Measurements from ENCODE around the gene RPL27A.
A peak's percentile ranks its signal among the peaks of the same experiment; 100 is the strongest.

Gene RPL27A

DNA sequence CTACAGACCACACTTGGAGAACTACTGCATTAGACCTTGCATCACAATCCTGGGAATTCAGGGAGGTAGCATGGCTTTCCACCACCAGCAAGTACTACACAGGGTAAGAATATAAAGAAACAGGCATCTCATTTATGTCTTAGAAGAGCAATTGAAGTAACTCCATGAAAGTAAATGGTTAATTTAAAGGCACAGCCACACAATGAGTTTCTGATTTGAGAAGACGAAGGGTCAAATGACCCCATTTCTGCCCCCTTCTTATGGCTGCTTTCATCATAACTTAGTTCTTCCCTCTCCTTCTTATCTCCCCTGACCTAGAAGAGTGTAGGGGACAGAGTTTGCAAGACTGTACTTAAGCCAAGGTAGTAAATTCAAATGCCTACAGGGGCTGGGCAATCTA is 6.1 kb upstream of the RPL27A start:
- DNase-seq = no peak

DNA sequence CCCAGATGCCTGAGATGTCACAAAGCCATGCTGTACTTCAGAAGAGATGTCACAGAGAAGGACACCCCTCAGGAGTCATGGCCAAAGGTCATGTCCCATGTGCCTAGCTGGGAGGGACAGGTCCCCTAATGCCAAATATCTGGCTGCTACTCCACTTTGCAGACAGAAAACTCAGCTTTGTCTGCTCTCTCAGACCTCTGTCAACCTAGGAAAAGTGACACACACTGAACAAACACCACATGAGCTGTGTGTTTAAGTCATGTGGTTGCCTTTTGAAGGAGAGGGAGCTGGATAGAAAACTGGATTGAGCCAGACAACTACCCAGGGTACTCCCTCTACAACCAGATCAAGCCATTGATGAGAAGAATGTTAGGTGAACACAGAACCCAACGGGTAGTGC is 3.6 kb upstream of the RPL27A start:
- no peak for DNase-seq

DNA sequence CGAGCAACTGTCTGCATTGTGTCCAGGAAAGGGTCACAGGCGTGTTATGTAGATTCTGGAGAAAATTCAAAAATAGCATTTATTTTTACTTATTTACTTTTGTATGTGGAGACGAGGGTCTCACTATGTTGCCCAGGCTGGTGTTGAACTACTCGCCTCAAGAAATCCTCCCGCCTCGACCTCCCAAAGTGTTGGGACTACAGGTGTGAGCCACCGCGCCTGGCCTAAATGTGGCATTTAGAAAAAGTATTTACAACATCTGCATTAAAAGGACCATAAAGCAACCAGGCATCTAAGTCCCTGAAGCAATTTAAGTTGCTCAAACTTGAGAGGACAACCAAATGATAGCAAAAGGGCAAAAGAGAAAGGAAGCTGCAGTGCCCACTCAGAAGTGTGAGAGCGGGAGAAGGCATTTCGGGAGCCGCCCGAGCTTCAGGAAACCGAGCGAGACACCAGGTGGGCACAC is 722 bp upstream of the RPL27A start:
- peak; percentile 28 for DNase-seq

DNA sequence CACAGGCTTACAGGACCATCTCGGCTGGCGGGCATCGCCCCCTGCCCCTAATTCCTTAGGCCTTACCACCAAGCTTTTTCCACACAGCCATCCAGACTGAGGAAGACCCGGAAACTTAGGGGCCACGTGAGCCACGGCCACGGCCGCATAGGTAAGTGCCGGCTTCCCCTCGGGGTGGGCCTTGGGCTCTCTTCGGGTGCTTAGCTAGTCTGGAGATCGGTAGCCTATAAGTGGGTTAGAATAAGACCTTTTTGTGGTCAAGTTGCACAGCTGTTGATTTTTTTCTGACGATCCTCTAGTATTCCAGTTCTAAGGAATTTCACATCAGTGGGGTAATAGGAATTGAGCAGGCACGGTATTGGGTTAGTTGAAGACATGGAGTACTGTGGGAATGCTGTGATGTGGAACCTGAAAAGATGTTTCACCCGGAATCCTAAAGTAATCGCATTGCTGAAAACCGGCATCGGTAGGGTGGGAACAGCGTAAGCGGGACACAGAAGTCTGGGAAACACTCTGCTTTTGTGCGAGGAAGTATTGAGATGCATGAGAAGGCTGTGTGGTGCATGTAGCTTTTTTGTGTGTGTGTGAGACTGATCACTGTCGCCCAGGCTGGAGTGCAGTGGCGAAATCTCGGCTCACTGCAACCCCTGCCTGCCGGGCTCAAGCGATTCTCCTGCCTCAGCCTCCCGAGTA is 669 bp downstream of the RPL27A start:
- no peak for DNase-seq

DNA sequence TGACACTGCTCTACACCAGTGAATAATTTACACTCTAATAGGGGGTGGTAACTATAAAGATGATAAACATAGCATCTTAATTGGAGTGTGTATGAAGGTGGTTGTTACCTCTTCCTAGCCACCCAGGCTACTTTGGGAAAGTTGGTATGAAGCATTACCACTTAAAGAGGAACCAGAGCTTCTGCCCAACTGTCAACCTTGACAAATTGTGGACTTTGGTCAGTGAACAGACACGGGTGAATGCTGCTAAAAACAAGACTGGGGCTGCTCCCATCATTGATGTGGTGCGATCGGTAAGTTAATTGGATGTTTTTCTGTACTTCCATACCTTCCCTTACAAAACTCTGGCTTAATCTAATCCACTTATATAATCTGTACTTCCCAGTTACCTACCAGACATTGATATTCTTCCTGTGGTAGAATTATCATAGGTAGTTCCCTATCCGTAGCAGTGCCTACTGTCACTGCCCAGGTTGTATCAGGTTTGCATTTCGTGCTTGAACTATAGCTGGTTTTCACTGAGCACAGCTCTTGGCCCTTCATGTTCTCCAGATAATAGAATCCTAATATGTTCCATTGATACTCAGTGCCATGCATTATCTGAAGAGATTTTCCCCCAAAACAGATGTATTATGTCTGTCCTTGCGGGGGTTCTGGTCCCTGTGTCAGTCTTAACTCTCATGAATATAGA is 2.2 kb downstream of the RPL27A start:
- DNase-seq = no peak

DNA sequence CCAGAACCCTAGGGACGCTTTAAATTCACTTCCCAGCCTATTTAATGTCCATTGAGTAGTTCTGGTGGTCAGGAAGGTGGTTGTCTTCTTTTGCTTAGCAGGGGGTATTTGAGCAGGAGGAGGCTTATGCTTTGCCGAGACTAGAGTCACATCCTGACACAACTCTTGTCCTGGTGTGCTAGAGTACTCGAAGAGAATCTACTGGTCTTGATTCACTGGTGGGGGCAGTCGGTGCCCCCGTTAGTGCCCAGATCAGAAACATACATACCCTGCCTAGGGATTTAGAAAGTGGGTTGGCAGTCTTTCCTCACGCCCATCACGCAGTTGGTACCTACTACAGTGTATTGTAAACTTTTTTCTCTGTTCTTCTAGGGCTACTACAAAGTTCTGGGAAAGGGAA is 2.7 kb downstream of the RPL27A start:
- DNase-seq = no peak

DNA sequence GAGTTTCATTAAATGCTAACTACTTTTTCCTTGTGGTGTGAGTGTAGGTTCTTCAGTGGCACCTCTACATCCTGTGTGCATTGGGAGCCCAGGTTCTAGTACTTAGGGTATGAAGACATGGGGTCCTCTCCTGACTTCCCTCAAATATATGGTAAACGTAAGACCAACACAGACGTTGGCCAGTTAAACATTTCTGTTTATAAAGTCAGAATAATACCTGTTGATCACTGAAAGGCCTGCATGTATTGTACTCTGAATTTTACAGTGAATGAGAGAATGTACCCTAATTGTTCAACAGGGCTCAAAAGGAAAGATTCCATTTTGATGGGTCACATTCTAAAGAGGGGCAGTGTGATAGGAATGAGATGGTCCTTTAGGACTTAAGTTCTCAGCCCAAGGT is 3.2 kb downstream of the RPL27A start:
- DNase-seq = no peak

DNA sequence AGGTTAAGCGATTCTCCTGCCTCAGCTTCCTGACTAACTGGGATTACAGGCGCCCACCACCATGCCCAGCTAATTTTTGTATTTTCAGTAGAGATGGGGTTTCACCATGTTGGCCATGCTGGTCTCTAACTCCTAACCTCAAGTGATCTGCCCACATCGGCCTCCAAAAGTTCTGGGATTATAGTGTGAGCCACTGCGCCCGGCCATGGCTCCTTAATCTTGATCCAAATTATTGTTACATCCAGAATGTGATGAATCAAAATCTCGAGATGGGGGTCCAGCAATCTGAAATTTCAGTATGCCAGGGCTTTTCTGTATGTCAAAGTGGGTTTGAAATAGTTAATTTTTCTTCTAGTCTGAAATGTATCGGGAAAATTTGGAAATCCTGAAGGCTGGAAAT is 3.7 kb downstream of the RPL27A start:
- DNase-seq = no peak

DNA sequence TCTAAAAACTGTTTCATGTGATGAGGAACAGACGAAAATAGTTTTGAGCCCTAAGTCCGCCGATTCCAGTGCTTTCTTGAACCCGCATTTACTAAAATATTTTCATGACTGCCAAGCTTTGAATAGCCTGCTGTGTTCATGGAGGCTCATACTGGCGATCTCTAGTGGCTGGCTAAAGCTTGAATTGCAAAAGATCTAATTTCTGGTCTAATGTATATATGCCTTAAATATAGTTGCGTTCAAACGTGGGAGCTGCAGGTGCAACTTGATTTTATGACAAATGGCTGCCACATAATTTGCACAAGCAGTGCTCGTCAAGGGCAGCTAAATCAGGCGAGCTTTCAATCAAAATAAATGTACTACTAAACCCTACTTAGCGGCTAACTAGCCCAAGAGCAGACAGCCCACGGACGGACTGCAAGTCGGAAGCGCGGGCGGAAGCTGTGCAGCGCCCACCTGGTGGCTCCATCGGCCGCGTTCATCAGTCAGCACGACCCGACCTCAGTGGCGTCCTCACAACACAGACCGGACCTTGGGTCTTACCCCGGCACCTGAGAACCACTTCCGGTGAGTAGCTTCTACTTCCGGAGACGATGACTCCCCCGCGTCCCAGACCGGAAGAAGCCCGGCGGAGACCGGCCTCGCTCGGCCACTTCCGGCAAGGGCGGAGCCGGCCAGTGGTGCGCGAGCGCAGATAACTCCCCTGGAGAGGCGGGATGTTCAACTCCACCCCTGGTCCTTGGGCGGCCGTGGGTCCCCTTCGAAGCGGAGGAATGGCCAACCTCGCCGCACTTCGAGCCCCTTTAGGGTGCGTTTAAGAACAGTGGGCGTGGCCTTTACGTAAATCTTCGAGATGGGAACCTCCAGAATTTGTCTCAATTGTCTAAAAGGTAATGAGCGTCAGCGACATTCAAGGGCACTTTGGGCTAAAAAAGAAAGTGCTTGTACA is 6.1 kb downstream of the RPL27A start:
- DNase-seq = peak; percentile 96

DNA sequence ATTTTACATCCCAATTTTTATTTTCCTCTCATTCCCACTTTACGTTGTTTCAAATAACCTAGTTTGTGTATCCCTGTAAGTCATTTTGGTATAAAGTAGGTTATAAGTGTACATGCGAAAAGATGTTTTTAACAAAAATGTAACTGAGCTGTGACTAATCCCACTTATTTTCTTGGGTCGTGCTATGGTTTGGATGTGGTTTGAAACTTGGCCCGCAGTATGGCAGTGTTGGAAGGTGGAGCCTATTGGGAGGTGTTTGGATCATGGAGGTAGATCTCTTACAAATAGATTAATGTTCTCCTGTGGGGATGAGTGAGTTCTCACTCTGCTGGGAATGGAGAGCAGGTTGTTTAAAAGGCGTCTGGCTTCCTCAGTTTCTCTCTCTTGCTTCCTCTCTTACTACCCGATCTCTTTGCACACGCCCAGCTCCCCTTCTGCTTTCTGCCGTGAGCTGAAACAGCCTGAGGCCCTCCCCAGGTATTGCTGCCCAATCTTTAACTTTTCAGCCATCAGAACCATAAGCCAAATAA is 7.2 kb downstream of the RPL27A start:
- no peak for DNase-seq

DNA sequence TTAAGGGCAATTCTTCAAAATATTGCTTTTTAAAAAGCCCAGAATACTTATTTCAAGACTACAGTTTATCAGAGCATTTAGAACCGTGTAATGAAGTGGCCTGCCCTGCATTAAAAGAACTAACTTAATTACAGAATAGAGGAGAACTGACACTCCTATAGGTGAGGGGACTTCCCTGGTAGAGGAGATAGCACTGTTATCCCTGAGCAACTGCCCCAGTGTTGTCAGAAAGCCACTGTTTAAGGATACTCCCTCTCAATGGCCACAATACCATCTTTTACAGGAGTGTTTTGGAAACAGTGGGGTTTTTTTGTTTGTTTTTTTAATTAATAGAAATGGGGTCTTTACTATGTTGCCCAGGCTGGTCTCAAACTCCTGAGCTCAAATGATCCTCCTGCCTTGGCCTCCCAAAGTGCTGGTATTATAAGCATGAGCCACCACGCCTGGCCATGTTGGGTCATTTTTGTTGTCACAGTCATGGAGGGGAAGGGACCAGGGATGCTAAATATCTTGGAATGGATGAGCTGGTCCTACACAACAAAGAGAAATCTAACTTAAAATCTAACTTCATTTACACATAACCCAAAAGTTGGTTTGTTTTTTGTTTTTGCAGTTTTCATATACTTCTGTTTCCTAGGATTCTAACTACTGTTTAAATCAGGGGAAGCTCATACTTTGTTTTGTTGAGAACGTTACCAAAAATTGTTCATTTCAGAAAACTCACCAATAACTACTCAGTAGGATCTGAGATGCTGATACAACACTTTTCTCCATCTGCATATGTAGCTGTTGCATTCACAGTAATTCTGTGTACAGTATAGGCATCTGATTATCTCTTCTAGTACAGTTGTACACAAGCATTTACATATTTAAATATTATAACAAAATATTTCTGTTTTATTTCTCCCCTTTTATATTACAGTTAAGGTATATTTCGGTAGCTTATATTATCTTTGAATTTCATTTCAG is 8.1 kb downstream of the RPL27A start:
- no peak for DNase-seq

DNA sequence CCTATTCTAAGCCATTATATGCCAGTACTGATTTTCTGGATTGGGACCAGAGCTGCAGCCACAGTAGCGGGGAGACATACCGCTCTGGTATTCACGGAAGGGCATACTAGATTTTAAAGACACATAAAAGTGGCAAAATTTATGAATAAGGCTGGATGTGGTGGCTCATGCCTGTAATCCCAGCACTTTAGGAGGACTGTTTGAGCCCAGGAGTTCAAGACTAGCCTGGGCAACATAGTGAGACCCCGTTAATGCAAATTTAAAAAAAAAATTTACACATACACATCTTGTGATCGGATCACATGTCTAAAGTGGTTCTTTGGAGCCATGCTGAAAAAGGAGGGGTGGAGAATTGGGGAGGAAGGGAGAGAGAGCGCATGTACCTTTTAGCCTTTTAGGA is 9.0 kb downstream of the RPL27A start:
- DNase-seq = no peak

DNA sequence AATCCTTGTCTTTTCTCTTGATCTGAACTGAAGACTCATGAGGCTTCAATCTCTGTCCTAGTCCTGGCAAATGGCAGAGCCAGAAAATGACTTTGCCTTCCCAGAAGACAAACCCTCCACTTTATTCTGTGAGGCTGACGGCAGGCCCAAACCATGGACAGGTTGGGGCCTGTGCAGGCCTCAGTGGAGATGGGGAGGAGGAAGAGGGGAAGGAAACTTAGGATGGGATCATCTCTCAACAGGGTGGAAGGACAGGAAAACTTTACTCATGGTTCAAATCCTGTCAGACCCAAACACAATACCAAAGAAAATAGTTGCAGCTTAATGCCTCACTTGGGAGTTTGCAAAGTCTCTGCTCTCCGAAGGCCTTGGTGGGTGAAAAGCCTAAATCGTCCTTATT is 9.8 kb downstream of the RPL27A start:
- DNase-seq = no peak

DNA sequence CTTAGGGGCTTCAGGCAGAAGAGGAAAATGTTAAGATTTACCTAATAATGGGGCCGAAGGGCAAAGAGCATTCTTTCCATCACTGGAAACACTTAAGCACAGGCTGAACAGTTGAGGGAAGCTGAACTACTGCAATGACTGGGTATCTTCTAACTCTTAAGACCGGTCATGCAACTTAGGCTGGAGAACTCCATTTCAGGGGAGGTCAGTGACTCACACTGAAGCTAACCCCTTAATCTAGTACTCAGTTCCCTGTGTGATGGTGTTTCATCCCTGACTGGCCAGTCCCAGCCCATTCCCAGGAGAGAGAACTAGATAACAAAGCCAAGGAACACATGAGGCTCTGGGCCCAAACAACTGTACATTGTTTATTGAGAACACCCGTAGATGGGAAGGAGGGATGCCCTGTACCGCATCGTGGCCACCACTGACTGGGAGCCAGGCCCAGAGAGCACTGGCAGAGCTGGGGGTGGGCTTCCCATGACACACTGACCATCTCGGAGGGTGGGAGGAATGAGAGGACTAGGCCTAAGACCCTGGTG is 10.5 kb downstream of the RPL27A start:
- DNase-seq = no peak

DNA sequence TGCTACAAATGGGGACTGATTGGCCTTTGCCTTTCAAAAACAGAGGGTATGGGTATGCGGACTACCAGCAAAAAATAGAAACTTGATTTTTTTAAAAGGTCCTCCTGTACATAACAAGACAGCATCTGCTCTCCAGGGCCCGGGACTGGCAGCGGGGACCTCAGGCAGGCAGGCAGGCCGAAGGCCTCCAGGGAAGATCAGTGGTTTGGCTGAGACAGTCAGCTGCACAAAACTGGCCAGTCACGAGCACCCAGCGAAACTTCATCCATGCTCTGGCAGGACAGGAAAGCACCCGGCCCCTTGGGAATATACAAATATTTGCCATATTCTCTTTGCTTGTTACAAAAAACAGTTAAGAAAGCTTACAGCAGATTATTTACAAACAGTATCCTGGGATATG is 11.0 kb downstream of the RPL27A start:
- DNase-seq = no peak

DNA sequence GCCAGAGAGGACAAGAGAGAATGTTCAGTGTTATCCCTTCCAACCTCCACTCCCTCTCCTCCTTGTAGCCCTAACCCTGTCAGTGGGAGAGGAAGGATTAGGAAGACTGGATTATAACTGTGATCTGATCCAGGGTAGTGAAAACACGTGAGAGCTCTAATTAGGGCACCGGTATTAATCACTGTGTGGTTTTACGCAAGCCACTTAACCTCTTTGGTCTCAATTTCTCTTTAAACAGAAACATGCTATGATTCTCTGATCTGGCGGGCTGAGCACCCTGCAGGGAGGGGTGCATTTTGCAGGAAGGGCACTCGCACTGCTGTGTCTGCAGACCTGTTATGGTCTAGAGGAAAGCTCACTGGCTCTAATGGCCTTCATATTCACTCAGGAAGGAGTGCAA is 11.5 kb downstream of the RPL27A start:
- no peak for DNase-seq

DNA sequence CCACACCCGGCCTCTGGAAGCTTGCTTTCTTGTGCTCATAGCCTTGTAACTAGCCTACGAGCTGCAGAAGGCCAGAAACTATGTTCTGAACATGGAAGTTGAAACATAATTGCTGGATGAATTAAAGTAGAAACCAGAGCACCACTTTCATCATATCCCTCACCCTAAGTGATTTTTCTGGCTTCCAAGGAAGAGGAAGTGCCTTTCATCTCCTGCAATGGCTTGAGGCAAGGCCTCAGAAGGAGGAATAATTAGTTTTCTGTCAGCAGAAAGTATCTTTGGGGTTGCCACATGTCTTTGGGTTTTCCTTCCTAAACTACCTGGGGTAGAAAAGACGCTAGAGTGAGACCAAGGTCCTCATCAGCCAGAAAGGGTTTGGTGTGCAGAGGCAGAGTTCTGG is 14.5 kb downstream of the RPL27A start:
- DNase-seq = no peak

DNA sequence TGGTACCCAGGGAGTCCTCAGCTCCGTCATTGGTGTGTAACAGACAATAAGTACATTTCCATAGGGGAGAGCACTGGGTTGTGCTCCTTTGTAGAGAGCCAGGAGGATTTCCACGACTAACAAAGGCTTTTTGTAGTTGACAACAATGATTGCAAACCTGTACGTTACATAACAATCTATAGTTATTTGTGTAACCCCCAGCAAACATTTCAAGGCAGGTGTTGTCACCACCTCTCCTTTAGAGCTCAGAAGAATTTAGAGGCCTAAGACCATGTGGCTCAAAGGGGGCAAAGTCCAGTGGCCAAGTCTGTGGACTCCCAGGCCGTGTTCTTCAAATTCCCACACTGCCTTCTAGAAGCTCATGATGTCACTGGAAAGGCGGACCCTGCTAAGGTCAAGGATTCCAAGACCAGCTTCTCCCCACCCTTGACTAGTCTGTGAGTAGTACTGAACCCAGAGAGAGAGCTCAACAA is 15.8 kb downstream of the RPL27A start:
- no peak for DNase-seq

DNA sequence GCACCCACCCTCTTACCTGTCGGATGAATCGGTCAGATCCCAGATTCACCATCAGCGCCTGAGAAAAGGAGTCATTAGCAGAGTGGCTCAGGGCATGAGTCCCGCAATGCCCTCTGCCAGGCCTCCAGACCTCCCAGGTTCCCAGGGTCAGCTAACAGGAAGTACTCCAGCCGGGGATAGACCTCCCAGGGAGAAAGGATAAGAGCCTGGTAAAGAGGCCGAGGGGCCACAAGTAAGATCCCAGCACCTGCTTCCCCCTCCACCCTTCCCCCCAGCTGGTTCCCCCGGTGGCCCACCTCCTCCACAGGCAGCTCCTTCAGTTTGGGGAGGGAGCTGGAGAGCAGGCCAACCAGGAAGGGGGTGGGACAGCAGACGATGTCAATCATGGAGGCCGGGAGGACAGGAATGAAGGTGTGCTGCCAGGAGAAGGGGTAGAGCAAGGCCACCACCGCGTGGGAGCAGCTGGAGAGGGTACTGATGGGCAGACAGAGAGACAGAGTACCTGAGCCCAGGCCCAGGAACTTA is 16.4 kb downstream of the RPL27A start:
- no peak for DNase-seq

DNA sequence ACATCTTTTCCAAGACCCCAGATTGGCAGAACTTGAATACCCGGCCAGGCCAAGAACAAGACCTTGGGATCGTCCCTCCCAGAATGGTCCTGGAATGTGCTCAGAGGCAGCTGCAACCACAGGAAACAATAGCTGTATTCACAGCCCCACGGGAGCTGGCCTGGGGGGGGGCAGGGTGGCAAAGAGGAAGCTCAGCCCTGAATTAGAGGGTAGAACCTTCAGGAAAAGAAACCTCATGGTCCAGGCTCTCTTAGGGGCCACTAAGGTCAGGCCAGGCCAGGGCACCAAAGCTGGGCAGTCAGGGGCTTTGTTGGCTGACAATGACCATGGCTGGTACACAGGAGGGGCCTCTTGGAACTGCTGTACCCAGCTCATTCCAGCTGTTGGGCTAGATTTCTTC is 17.3 kb downstream of the RPL27A start:
- no peak for DNase-seq

DNA sequence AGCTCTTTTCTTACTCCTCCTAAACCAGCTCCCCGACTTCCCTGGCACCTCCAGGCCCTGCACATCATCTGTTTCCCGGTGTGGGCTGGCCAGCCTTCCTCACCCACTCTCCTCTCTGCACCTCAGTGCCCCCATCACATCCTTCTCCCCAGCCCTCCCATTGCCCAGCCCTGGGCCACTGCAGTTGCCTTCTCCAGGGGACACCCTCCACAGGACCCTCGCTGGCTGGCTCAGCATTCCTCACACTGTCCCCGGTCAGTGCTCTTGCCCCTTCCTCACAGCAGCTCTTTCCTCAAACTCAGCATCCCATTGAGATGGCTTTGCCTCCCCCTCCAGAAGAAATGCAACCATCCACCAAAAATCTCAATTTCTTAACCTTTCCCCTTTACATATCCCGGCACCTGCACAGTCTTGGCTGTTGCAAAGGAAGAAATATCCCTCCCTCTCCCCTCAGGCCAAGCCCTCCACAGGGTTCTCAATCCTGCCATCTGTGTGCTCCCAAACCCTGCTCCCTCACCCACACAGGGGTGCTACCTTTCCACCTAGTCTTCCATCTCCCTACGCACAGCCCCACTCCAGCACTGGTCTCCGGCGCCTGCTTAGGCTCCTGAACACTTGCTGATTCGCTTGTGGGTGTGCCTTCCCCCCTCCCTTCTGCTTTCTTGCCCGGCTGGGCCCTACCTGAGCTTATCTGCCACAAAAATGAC is 19.5 kb downstream of the RPL27A start:
- no peak for DNase-seq

Measured in NCI-H2171 (cell line).